Neuronal stem cell (in vitro differentiated cells): ENCODE measurements around the gene LITAF.

Experiments
- DNase-seq: peaks from one replicate; pipeline ENCODE4 v3.0.0-alpha.2; 2013; ENCODE audit warnings: low spot score
- H2AFZ ChIP-seq: one replicate; pipeline ENCODE4 v1.6.1; 2013; ENCODE audit warnings: mild to moderate bottlenecking, low read length, inconsistent platforms
- H2AK5ac ChIP-seq: 2 replicates; pipeline ENCODE4 v1.6.1; 2013; ENCODE audit warnings: low read depth, mild to moderate bottlenecking, inconsistent platforms, low read length, moderate library complexity, mixed read lengths
- H2BK120ac ChIP-seq: 2 replicates; pipeline ENCODE4 v1.6.1; 2013; ENCODE audit warnings: low read depth, mild to moderate bottlenecking, inconsistent platforms, low read length, moderate library complexity, mixed read lengths
- H2BK12ac ChIP-seq: one replicate; pipeline ENCODE4 v1.6.1; 2013; ENCODE audit warnings: low read length, inconsistent platforms
- H2BK15ac ChIP-seq: 2 replicates; pipeline ENCODE4 v1.6.1; 2013; ENCODE audit warnings: mild to moderate bottlenecking, low read length, inconsistent platforms, mixed read lengths
- H2BK5ac ChIP-seq: one replicate; pipeline ENCODE4 v1.6.1; 2013; ENCODE audit warnings: inconsistent platforms, mild to moderate bottlenecking, low read length, moderate library complexity
- H3K14ac ChIP-seq: one replicate; pipeline ENCODE4 v1.6.1; 2013; ENCODE audit warnings: low read length, inconsistent platforms
- H3K18ac ChIP-seq: 2 replicates; pipeline ENCODE4 v1.6.1; 2013; ENCODE audit warnings: low read length, inconsistent platforms
- H3K23ac ChIP-seq: 2 replicates; pipeline ENCODE4 v1.6.1; 2013; ENCODE audit warnings: low read depth, mild to moderate bottlenecking, mixed read lengths, low read length, inconsistent platforms; ENCODE audit not compliant: poor library complexity
- H3K27ac ChIP-seq: replicated peaks from 3 replicates; pipeline ENCODE4 v1.5.1; 2013; ENCODE audit warnings: low read length, inconsistent platforms
- H3K27me3 ChIP-seq, 3 experiments: 2 replicates each; pipeline ENCODE4 v1.6.1; 2013; ENCODE audit warnings: low read length in 3 of 3, mild to moderate bottlenecking in 2 of 3, inconsistent platforms in 1 of 3, low read depth in 1 of 3, mixed read lengths in 1 of 3, moderate library complexity in 1 of 3; ENCODE audit not compliant: control insufficient read depth in 3 of 3, insufficient read depth in 3 of 3
- H3K36me3 ChIP-seq, 2 donors: replicated peaks in 1 of 2; 2 replicates each; pipeline ENCODE4 v1.6.1; 2013; ENCODE audit warnings: low read length in 2 of 2; ENCODE audit not compliant: control insufficient read depth in 2 of 2, insufficient read depth in 2 of 2
- H3K4ac ChIP-seq: 2 replicates; pipeline ENCODE4 v1.6.1; 2013; ENCODE audit warnings: inconsistent platforms, mild to moderate bottlenecking, low read length, moderate library complexity
- H3K4me1 ChIP-seq, 2 donors: 1 replicate in 1 of 2; 2 replicates in 1 of 2; pipeline ENCODE4 v1.6.1; 2013; ENCODE audit warnings: low read length in 2 of 2, low read depth in 1 of 2; ENCODE audit not compliant: control insufficient read depth in 2 of 2, insufficient read depth in 1 of 2
- H3K4me2 ChIP-seq: one replicate; pipeline ENCODE4 v1.6.1; 2013; ENCODE audit warnings: mild to moderate bottlenecking, low read length, inconsistent platforms; ENCODE audit not compliant: insufficient read depth, poor library complexity, severe bottlenecking
- H3K4me3 ChIP-seq, 2 donors: 2 replicates each; pipeline ENCODE4 v1.5.1; 2013; ENCODE audit warnings: low read length in 2 of 2, mild to moderate bottlenecking in 2 of 2, inconsistent platforms in 1 of 2, moderate library complexity in 1 of 2
- H3K79me1 ChIP-seq: one replicate; pipeline ENCODE4 v1.6.1; 2013; ENCODE audit warnings: low read depth, mild to moderate bottlenecking, inconsistent platforms, low read length, moderate library complexity
- H3K9ac ChIP-seq: one replicate; pipeline ENCODE4 v1.6.1; 2013; ENCODE audit warnings: mild to moderate bottlenecking, low read depth, low read length, inconsistent platforms; ENCODE audit not compliant: poor library complexity
- H3K9me3 ChIP-seq, 2 donors: replicated peaks in 1 of 2; 2 replicates each; pipeline versions ENCODE3 to v1.6.1; 2013; ENCODE audit warnings: low read length in 2 of 2, mild to moderate bottlenecking in 2 of 2, inconsistent platforms in 1 of 2, low read depth in 1 of 2, mixed read lengths in 1 of 2, moderate library complexity in 1 of 2; ENCODE audit not compliant: control insufficient read depth in 2 of 2, insufficient read depth in 1 of 2
- H4K8ac ChIP-seq: one replicate; pipeline ENCODE4 v1.6.1; 2013; ENCODE audit warnings: low read depth, mild to moderate bottlenecking, inconsistent platforms, low read length, moderate library complexity
- H4K91ac ChIP-seq: one replicate; pipeline ENCODE4 v1.6.1; 2013; ENCODE audit warnings: low read length, low read depth, mild to moderate bottlenecking, inconsistent platforms; ENCODE audit not compliant: poor library complexity
- WGBS, 2 donors: extraction: QIAGEN DNeasy Blood & Tissue Kit; methylation state at CpG; one replicate each; pipeline ENCODE4 v1.1.7; 2013; ENCODE audit warnings: missing lambda C conversion rate in 2 of 2, mixed read lengths in 1 of 2; ENCODE audit not compliant: insufficient read length in 2 of 2, insufficient replicate concordance in 1 of 2; ENCODE audit errors: extremely low coverage in 2 of 2; 5-methylcytosine and 5-hydroxymethylcytosine counted together

Gene LITAF

DNA sequence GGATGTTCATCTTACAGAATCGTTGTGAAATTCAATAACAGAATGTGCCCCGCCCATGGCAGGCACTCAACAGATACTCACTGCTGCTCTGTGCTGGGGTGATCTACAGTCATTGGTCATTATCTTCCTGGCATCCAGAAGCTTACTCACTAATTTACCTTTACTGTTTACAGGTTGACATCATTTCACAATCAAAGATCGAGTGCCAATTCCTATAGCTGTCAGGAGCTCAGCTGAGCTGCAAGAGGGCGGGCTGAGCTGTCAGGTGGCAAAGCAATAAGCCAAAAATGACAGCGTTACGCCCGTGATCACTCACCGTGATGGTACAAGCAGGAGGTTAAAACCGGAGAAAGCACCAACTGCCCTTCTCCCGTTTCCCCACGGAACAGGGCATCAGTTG is 51.2 kb downstream of the LITAF start:
- Histone ChIP-seq H2AFZ (no peak overlapping the region), H3K36me3 (no peaks in the 10 kb centered on the region), H3K9me3 (no peaks in the 10 kb centered on the region), H3K27ac (no peak overlapping the region), H4K8ac (no peak overlapping the region), H3K18ac (peak overlapping the region; percentile 11), H3K14ac (no peak overlapping the region), H3K27me3 (no peaks in the 10 kb centered on the region), H3K4me3 (no peak overlapping the region), H2BK15ac (no peak overlapping the region), H3K79me1 (no peaks in the 10 kb centered on the region), H2BK12ac (no peak overlapping the region), H2BK120ac (no peak overlapping the region), H3K4me2 (no peak overlapping the region), H3K4ac (no peak overlapping the region), H4K91ac (no peak overlapping the region), H3K9ac (no peak overlapping the region), H3K23ac (no peak overlapping the region), H2BK5ac (no peak overlapping the region), H3K4me1 (no peaks in the 10 kb centered on the region), H2AK5ac (no peak overlapping the region)
- no peak for DNase-seq
- WGBS, 2 donors: no CpG with 5 or more reads among the region's 11 CpGs

DNA sequence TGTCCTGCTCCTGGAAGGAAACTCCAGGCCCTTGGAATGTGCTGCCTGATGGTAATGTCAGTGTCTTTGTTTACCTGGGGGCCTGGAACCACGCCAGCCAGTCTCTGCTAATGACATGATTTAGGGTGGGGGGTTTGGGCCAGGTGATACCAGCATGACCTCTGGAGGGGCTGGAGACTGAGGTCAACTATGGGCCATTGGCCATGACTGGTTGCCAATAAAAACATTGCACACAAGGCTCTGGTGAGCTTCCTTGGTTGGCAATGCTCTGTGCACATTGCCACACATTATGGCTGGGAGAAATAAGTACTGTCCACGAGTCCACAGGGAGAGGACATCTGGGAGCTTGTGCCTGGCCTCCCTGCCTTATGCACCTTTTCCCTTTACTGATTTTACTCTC is 52.5 kb downstream of the LITAF start:
- Histone ChIP-seq H2BK15ac (no peak overlapping the region), H3K9me3 (no peaks in the 10 kb centered on the region), H3K23ac (no peak overlapping the region), H3K18ac (no peak overlapping the region), H3K27ac (no peak overlapping the region), H2BK120ac (no peak overlapping the region), H4K8ac (no peak overlapping the region), H3K4ac (no peak overlapping the region), H3K79me1 (no peaks in the 10 kb centered on the region), H2AFZ (no peak overlapping the region), H3K36me3 (no peaks in the 10 kb centered on the region), H3K4me1 (no peaks in the 10 kb centered on the region), H3K9ac (no peak overlapping the region), H3K27me3 (no peaks in the 10 kb centered on the region), H4K91ac (no peak overlapping the region), H2AK5ac (no peak overlapping the region), H3K4me2 (no peak overlapping the region), H2BK5ac (no peak overlapping the region), H3K4me3 (no peak overlapping the region), H3K14ac (no peak overlapping the region), H2BK12ac (no peak overlapping the region)
- WGBS, 2 donors: no CpG with 5 or more reads among the region's 2 CpGs
- no peak for DNase-seq

DNA sequence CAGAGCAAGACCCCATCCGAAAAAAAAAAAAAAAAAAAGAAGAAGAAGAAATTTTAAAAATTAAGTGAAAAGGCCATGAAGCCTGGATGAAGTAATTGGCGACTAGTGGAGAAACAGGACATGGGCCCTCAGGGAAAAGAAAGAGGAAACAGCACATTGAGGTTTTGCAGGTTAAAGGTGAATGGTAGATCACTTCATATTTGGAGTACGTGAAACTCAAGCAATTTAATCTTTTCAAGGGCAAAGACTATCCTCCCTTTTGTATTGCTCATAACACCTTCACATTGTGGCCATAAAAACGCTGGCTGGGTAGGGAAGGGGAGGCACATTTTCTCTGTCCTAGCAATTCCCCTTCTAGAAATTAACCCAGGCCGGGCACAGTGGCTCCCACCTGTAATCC is 53.1 kb downstream of the LITAF start:
- Histone ChIP-seq H4K8ac (no peak overlapping the region), H3K27ac (no peak overlapping the region), H3K27me3 (no peaks in the 10 kb centered on the region), H3K4ac (no peak overlapping the region), H2BK12ac (no peak overlapping the region), H3K79me1 (no peaks in the 10 kb centered on the region), H4K91ac (no peak overlapping the region), H3K4me1 (no peaks in the 10 kb centered on the region), H2BK15ac (no peak overlapping the region), H2BK5ac (no peak overlapping the region), H2AFZ (no peak overlapping the region), H2AK5ac (no peak overlapping the region), H3K4me2 (no peak overlapping the region), H2BK120ac (no peak overlapping the region), H3K18ac (no peak overlapping the region), H3K23ac (no peak overlapping the region), H3K9me3 (no peaks in the 10 kb centered on the region), H3K4me3 (no peak overlapping the region), H3K36me3 (no peaks in the 10 kb centered on the region), H3K14ac (no peak overlapping the region), H3K9ac (no peak overlapping the region)
- WGBS, 2 donors: no CpG with 5 or more reads among the region's 5 CpGs
- no peak for DNase-seq

DNA sequence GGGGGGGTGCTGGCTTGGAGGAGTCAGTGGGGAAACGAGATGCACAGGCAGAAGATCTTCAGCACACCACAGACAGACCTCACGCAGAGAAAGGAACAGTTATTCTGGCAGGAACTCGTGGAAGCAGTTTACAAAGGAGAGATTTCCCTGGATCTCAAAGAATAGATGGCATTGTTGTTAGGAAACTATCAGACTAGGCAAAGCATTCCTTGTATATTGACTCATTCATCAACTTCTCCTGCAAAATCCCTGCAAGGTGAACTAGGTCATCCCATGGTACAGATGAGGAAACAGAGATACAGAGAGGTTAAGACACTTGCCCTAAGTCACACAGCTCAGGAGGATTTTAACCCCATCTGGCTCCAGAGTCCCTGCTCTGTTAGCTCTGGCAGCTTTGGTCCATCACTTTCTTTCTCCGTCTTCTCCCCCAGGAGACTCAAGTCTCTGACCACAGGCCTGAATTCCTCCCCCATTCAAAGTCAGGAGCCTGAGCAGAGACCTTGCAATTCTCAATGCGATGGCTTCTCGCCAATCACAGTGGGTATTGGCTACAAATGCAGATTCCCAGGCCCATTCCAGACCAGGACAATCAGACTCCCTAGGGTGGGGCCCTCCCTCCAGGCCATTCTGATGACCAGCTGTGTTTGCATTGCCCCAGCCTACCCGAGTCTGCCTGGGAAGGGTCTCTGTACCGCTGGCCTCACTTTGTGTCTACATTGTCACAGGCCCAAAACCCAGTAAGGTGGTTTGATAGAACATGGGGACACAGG is 56.4 kb downstream of the LITAF start:
- no peak for DNase-seq
- H3K79me1 ChIP-seq: no peaks in the 10 kb centered on the region
- H4K8ac ChIP-seq: no peak overlapping the region
- H3K4me1 ChIP-seq: peaks cover 6 to 7% of the 10 kb centered on the region in 2 donors
- no peak overlapping the region for H2BK120ac ChIP-seq
- H4K91ac ChIP-seq: no peak overlapping the region
- peak overlapping the region; percentile 18 for H2BK12ac ChIP-seq
- no peak overlapping the region for H3K4me2 ChIP-seq
- H2AK5ac ChIP-seq: no peak overlapping the region
- H3K36me3 ChIP-seq: no peaks in the 10 kb centered on the region
- no peak overlapping the region for H3K23ac ChIP-seq
- no peak overlapping the region for H3K27ac ChIP-seq
- no peak overlapping the region for H3K14ac ChIP-seq
- H3K4me3 ChIP-seq: no peak overlapping the region
- H3K9me3 ChIP-seq: no peaks in the 10 kb centered on the region
- H2BK5ac ChIP-seq: no peak overlapping the region
- no CpG with 5 or more reads among the region's 8 CpGs for WGBS, 2 donors
- H3K18ac ChIP-seq: peak overlapping the region; percentile 65
- no peak overlapping the region for H2BK15ac ChIP-seq
- H2AFZ ChIP-seq: no peak overlapping the region
- H3K4ac ChIP-seq: no peak overlapping the region
- peaks cover 0 to 3% (median 0%) of the 10 kb centered on the region in 3 experiments for H3K27me3 ChIP-seq
- H3K9ac ChIP-seq: no peak overlapping the region
